Psoas muscle (tissue), 8 donors: ENCODE measurements around the gene SNTN. TPM values are rescaled to one million over a fixed set of nuclear protein-coding genes. Genes with fewer than 3 reads are reported as not detected.

Experiments
- ATAC-seq, 4 donors: fragments of 200-7000 bp; cut with Tn5 transposase; one replicate each; pipeline ENCODE4 v1.9.1; 2020; ENCODE audit warnings: moderate library complexity in 3 of 4, mild to moderate bottlenecking in 2 of 4
- DNase-seq, 2 donors: peaks; one replicate each; pipeline ENCODE4 v3.0.0-alpha.2; 2020
- H3K27ac ChIP-seq: fragments of 200-600 bp; one replicate; pipeline ENCODE4 v1.8.0; 2022
- H3K27me3 ChIP-seq, 3 donors: fragments of 200-600 bp in 1 of 3; one replicate each; pipeline versions ENCODE4 v1.6.1 to v1.8.0; 2013 to 2022; ENCODE audit warnings: low read length in 2 of 3, mild to moderate bottlenecking in 2 of 3, moderate library complexity in 1 of 3; ENCODE audit not compliant: insufficient read depth in 3 of 3
- H3K36me3 ChIP-seq, 2 donors: fragments of 200-600 bp in 1 of 2; one replicate each; pipeline versions ENCODE4 v1.6.1 to v1.8.0; 2013 to 2022; ENCODE audit warnings: low read depth in 1 of 2, mild to moderate bottlenecking in 1 of 2, moderate library complexity in 1 of 2; ENCODE audit not compliant: insufficient read depth in 1 of 2
- H3K4me1 ChIP-seq: fragments of 200-600 bp; one replicate; pipeline ENCODE4 v1.8.0; 2022
- H3K4me3 ChIP-seq: fragments of 200-600 bp; one replicate; pipeline ENCODE4 v1.8.0; 2022; ENCODE audit warnings: mild to moderate bottlenecking
- H3K9me3 ChIP-seq: fragments of 200-600 bp; one replicate; pipeline ENCODE4 v1.8.0; 2022
- CTCF ChIP-seq: fragments of 200-600 bp; IDR thresholded peaks from one replicate; pipeline ENCODE4 v1.8.0; 2022; ENCODE audit warnings: antibody characterized with exemption
- WGBS, 3 donors: extraction: QIAGEN DNeasy Blood & Tissue Kit; methylation state at CpG; one replicate each; pipeline versions ENCODE4 v1.1.6 to v1.1.7; 2013; 5-methylcytosine and 5-hydroxymethylcytosine counted together
- intact Hi-C, 2 donors: fragments of 100-400 bp; cut with DNase I; formaldehyde crosslinking; loops; one replicate each; pipeline versions ENCODE4 v1.11.0 to v1.14.2; 2022
- polyA plus RNA-seq, 3 donors: library from polyadenylated mRNA; stranded (reverse); fragments of 200-250 nt; gene quantifications; one replicate each; pipeline ENCODE4 v1.2.3, GENCODE V29; 2013
- total RNA-seq, 4 donors: library from RNA; stranded (reverse); fragmentation: NEBNext Ultra II Directional in 2 of 4; extraction: Animal tissue kit (Norgen Biotek cat#: 25700) in 2 of 4; gene quantifications; one replicate each; pipeline versions ENCODE4 v1.2.1 to v1.2.4, GENCODE V29; 2021 to 2023
- donor health status: healthy with polysubstance abuse.
- donor health status: DM: no; HTN: no; CAD: no; lungs with moderate emphysema.
- donor health status: Bipolar disorder and iron deficiency.
- donor health status: healthy.
- donor health status: DM: yes; HTN: yes; CAD: no.
- donor health status: DM: no; HTN: no; CAD: no.
- donor health status: DM: no; HTN: no; CAD: no.
- donor health status: DM: yes; HTN: yes; CAD: no.

SNTN gene
- total and polyA plus RNA-seq, 7 donors, result not detected

- no peaks in the 10 kb centered on the region for H3K36me3 ChIP-seq
- no peaks in the 10 kb centered on the region for H3K4me1 ChIP-seq
- no peak overlapping the region for H3K4me3 ChIP-seq
- no peaks in the 10 kb centered on the region for H3K27me3 ChIP-seq
- no peaks in the 10 kb centered on the region for H3K9me3 ChIP-seq
- 30 to 38% (median 35%) methylated on average over 1 of the region's 1 CpG for WGBS, 3 donors
- no peak for DNase-seq
- no peak overlapping the region for H3K27ac ChIP-seq
- no peak for TF ChIP-seq CTCF
- intact Hi-C loops, result no loop called here
- no peak for ATAC-seq
Observed at GRCh38 chr3:63689285-63689684, 36.8 kb downstream of the SNTN start.

- no peaks in the 10 kb centered on the region for H3K4me1 ChIP-seq
- TF ChIP-seq CTCF, result no peak
- DNase-seq (no peak), ATAC-seq (no peak)
- no peak overlapping the region for H3K4me3 ChIP-seq
- H3K36me3 ChIP-seq, result no peaks in the 10 kb centered on the region
- H3K27ac ChIP-seq, result no peak overlapping the region
- no peaks in the 10 kb centered on the region for H3K27me3 ChIP-seq
- intact Hi-C loops, result no loop called here
- no peaks in the 10 kb centered on the region for H3K9me3 ChIP-seq
Observed at GRCh38 chr3:63693351-63693750, 40.9 kb downstream of the SNTN start.

- H3K27me3 ChIP-seq, result no peaks in the 10 kb centered on the region
- H3K36me3 ChIP-seq, result no peaks in the 10 kb centered on the region
- no peak for TF ChIP-seq CTCF
- 87 to 95% (median 91%) methylated on average over 4 of the region's 4 CpGs for WGBS, 3 donors
- intact Hi-C loops, result no loop called here
- ATAC-seq, result no peak
- DNase-seq, result no peak
- H3K4me1 ChIP-seq, result no peaks in the 10 kb centered on the region
- no peak overlapping the region for H3K27ac ChIP-seq
- H3K9me3 ChIP-seq, result no peaks in the 10 kb centered on the region
- H3K4me3 ChIP-seq, result no peak overlapping the region
Observed at GRCh38 chr3:63705092-63705645, 52.7 kb downstream of the SNTN start.

GRCh38 chr3:63706321-63707085 is 54.0 kb downstream of the SNTN start:
- WGBS, 3 donors, result 43 to 45% (median 44%) methylated on average over 4 of the region's 4 CpGs
- TF ChIP-seq CTCF, result no peak
- ATAC-seq (no peak), DNase-seq (no peak)
- no peaks in the 10 kb centered on the region for H3K27me3 ChIP-seq
- no peaks in the 10 kb centered on the region for H3K4me1 ChIP-seq
- H3K36me3 ChIP-seq, result no peaks in the 10 kb centered on the region
- H3K4me3 ChIP-seq, result no peak overlapping the region
- intact Hi-C loops, result no loop called here
- no peak overlapping the region for H3K27ac ChIP-seq
- H3K9me3 ChIP-seq, result no peaks in the 10 kb centered on the region

GRCh38 chr3:63707731-63708130 is 55.3 kb downstream of the SNTN start:
- TF ChIP-seq CTCF, result no peak
- intact Hi-C loops, result no loop called here
- ATAC-seq, result no peak

More at GRCh38 chr3:63707731-63708130, 55.3 kb downstream of the SNTN start:
- H3K27me3 ChIP-seq, result no peaks in the 10 kb centered on the region
- DNase-seq, result no peak
- H3K4me3 ChIP-seq, result no peak overlapping the region
- no peaks in the 10 kb centered on the region for H3K36me3 ChIP-seq
- no peak overlapping the region for H3K27ac ChIP-seq
- no peaks in the 10 kb centered on the region for H3K9me3 ChIP-seq
- no peaks in the 10 kb centered on the region for H3K4me1 ChIP-seq
- 66 to 72% (median 67%) methylated on average over 1 of the region's 1 CpG for WGBS, 3 donors
